IMR-90 (cell line): ENCODE results near the gene FAM240A. TPM values are rescaled to one million over a fixed set of nuclear protein-coding genes. Genes with fewer than 3 reads are reported as not detected.

Experiments
- ATAC-seq: fragments of 200-7000 bp; cut with Tn5 transposase; 2 replicates; pipeline ENCODE4 v1.9.1; 2020; ENCODE audit warnings: low read depth, mild to moderate bottlenecking, moderate library complexity
- BruUV-seq: library from RNA; stranded (reverse); fragments of 400-500 nt; replicated peaks from 2 replicates; lab custom pipeline; 2021; lab: Mats Ljungman, UMichigan
- CTCF ChIA-PET: fragments of 300-600 bp; formaldehyde crosslinking; extraction: SDS; loops from one replicate; lab custom pipeline; 2021; ENCODE audit warnings: antibody characterized with exemption; lab: Yijun Ruan, JAX
- POLR2A ChIA-PET: fragments of 300-600 bp; sonication (Branson Sonifier 250); formaldehyde crosslinking; loops from one replicate; lab custom pipeline; 2022; ENCODE audit warnings: antibody characterized with exemption; ENCODE audit not compliant: unreplicated experiment; lab: Charles Lee
- DNase-seq: peaks from one replicate; pipeline ENCODE4 v3.0.0; 2013
- H2AFZ ChIP-seq: replicated peaks from 2 replicates; pipeline ENCODE3; 2013; ENCODE audit warnings: low read length, mild to moderate bottlenecking; ENCODE audit not compliant: poor library complexity
- H2AK5ac ChIP-seq: 2 replicates; pipeline ENCODE4 v1.6.1; 2013; ENCODE audit warnings: low read depth, low read length, inconsistent platforms
- H2AK9ac ChIP-seq: replicated peaks from 2 replicates; pipeline ENCODE3; 2013; ENCODE audit warnings: mild to moderate bottlenecking, low read depth, low read length, moderate library complexity; ENCODE audit not compliant: poor library complexity
- H2BK120ac ChIP-seq: 2 replicates; pipeline ENCODE4 v1.6.1; 2013; ENCODE audit warnings: low read depth, low read length, inconsistent platforms
- H2BK15ac ChIP-seq: 3 replicates; pipeline ENCODE4 v1.6.1; 2013; ENCODE audit warnings: low read depth, low read length, inconsistent platforms
- H2BK20ac ChIP-seq: 2 replicates; pipeline ENCODE4 v1.6.1; 2013; ENCODE audit warnings: low read depth, mild to moderate bottlenecking, inconsistent platforms, low read length, moderate library complexity
- H2BK5ac ChIP-seq: 2 replicates; pipeline ENCODE4 v1.6.1; 2013; ENCODE audit warnings: mild to moderate bottlenecking, low read depth, low read length, inconsistent platforms; ENCODE audit not compliant: poor library complexity, severe bottlenecking
- H3K14ac ChIP-seq: replicated peaks from 2 replicates; pipeline ENCODE4 v1.6.1; 2013; ENCODE audit warnings: low read depth, low read length, inconsistent platforms
- H3K18ac ChIP-seq: 2 replicates; pipeline ENCODE4 v1.6.1; 2013; ENCODE audit warnings: low read depth, low read length, control low read depth
- H3K23ac ChIP-seq: 2 replicates; pipeline ENCODE4 v1.6.1; 2013; ENCODE audit warnings: low read depth, low read length, inconsistent platforms
- H3K27ac ChIP-seq: 2 replicates; pipeline ENCODE4 v1.5.1; 2013; ENCODE audit warnings: mild to moderate bottlenecking, control low read depth, low read length; ENCODE audit not compliant: insufficient read depth
- H3K27me3 ChIP-seq: 2 replicates; pipeline ENCODE4 v1.6.1; 2013; ENCODE audit warnings: low read length; ENCODE audit not compliant: control insufficient read depth, insufficient read depth
- H3K36me3 ChIP-seq: 2 replicates; pipeline ENCODE4 v1.6.1; 2013; ENCODE audit warnings: low read length, mixed read lengths; ENCODE audit not compliant: control insufficient read depth, insufficient read depth
- H3K4ac ChIP-seq: 2 replicates; pipeline ENCODE4 v1.6.1; 2013; ENCODE audit warnings: low read depth, low read length, inconsistent platforms
- H3K4me1 ChIP-seq: 2 replicates; pipeline ENCODE4 v1.6.1; 2013; ENCODE audit warnings: low read length, mixed read lengths; ENCODE audit not compliant: control insufficient read depth, insufficient read depth
- H3K4me2 ChIP-seq: 2 replicates; pipeline ENCODE4 v1.6.1; 2013; ENCODE audit warnings: low read depth, mild to moderate bottlenecking, control low read depth, low read length, moderate library complexity
- H3K4me3 ChIP-seq: 2 replicates; pipeline ENCODE4 v1.5.1; 2013; ENCODE audit warnings: low read depth, mild to moderate bottlenecking, control low read depth, low read length, moderate library complexity; ENCODE audit not compliant: insufficient read depth
- H3K56ac ChIP-seq: 2 replicates; pipeline ENCODE4 v1.6.1; 2013; ENCODE audit warnings: low read length, inconsistent platforms; ENCODE audit not compliant: insufficient read depth; ENCODE audit errors: extremely low read depth
- H3K79me1 ChIP-seq, 2 experiments: 2 replicates each; pipeline ENCODE4 v1.6.1; 2013; ENCODE audit warnings: low read length in 2 of 2, inconsistent platforms in 1 of 2, low read depth in 1 of 2
- H3K9ac ChIP-seq: 2 replicates; pipeline ENCODE4 v1.6.1; 2013; ENCODE audit warnings: low read depth, low read length, control low read depth
- H3K9me1 ChIP-seq: 2 replicates; pipeline ENCODE4 v1.6.1; 2013; ENCODE audit warnings: low read length, inconsistent platforms; ENCODE audit not compliant: insufficient read depth
- H3K9me3 ChIP-seq: 2 replicates; pipeline ENCODE4 v1.6.1; 2013; ENCODE audit warnings: low read length; ENCODE audit not compliant: control insufficient read depth, insufficient read depth
- H4K20me1 ChIP-seq: 2 replicates; pipeline ENCODE4 v1.6.1; 2013; ENCODE audit warnings: low read length, inconsistent platforms; ENCODE audit not compliant: insufficient read depth
- H4K5ac ChIP-seq: 2 replicates; pipeline ENCODE4 v1.6.1; 2013; ENCODE audit warnings: mild to moderate bottlenecking, low read depth, low read length, control low read depth
- H4K8ac ChIP-seq, 2 experiments: 2 replicates each; pipeline ENCODE4 v1.6.1; 2013; ENCODE audit warnings: low read depth in 2 of 2, low read length in 2 of 2, control low read depth in 1 of 2, inconsistent platforms in 1 of 2
- H4K91ac ChIP-seq: 2 replicates; pipeline ENCODE4 v1.6.1; 2013; ENCODE audit warnings: low read depth, low read length, inconsistent platforms; ENCODE audit not compliant: insufficient read depth
- MXI1 ChIP-seq: IDR thresholded peaks from 2 replicates; pipeline ENCODE4 v1.6.1; 2012; ENCODE audit warnings: low read depth, mild to moderate bottlenecking, low read length, moderate library complexity, borderline replicate concordance
- POLR2A ChIP-seq: IDR thresholded peaks from 2 replicates; pipeline ENCODE4 v1.6.1; 2012; ENCODE audit warnings: mild to moderate bottlenecking, low read depth, low read length
- RFX5 ChIP-seq: IDR thresholded peaks from 2 replicates; pipeline ENCODE4 v1.8.0; 2012; ENCODE audit warnings: low read depth, mild to moderate bottlenecking, low read length, moderate library complexity
- SMC3 ChIP-seq: fragments of 150-350 bp; IDR thresholded peaks from 2 replicates; pipeline ENCODE4 v1.6.1; 2016; ENCODE audit warnings: low read depth, mild to moderate bottlenecking, antibody characterized with exemption, low read length, moderate library complexity
- WGBS, 2 experiments: methylation state at CpG; one replicate each; pipeline versions ENCODE4 v1.1.5 to v1.1.7; 2013; ENCODE audit warnings: missing lambda C conversion rate in 2 of 2; ENCODE audit not compliant: insufficient read length in 1 of 2; ENCODE audit errors: extremely low coverage in 2 of 2; 5-methylcytosine and 5-hydroxymethylcytosine counted together
- dilution Hi-C: fragments of 300-500 bp; cut with HindIII; formaldehyde crosslinking; loops from one replicate; pipeline ENCODE4 v1.14.3; 2018; ENCODE audit warnings: low sequenced_read_pairs; ENCODE audit not compliant: unreplicated experiment
- in situ Hi-C: fragments of 300-500 bp; cut with MboI; formaldehyde crosslinking; loops from 3 replicates; pipeline ENCODE4 v1.14.3; 2019; ENCODE audit warnings: low sequenced_read_pairs, inconsistent platforms, mixed read lengths
- intact Hi-C: fragments of 100-400 bp; cut with micrococcal nuclease; formaldehyde crosslinking; loops from 2 replicates; pipeline ENCODE4 v1.10.0; 2022
- polyA plus RNA-seq, 3 experiments: library from polyadenylated mRNA; depleted of rRNA; stranded (reverse); fragments of >200 nt; gene quantifications; 2 replicates each; pipeline ENCODE4 v1.2.3, GENCODE V29; 2012; ENCODE audit warnings: low replicate concordance in 1 of 3
- total RNA-seq: library from RNA; depleted of rRNA; stranded (reverse); fragments of >200 nt; gene quantifications from 2 replicates; pipeline ENCODE4 v1.2.3, GENCODE V29; 2012
- TF ChIP-seq, protein P1 (sequence below): fragments of 150-350 bp; IDR thresholded peaks from 2 replicates; pipeline ENCODE4 v1.6.1; 2016; ENCODE audit warnings: low read depth, mild to moderate bottlenecking, low read length, moderate library complexity, borderline replicate concordance

Gene FAM240A
- total and polyA plus RNA-seq, 2 of the 4 experiments (the other 2 are of a cell fraction), result not detected

DNA sequence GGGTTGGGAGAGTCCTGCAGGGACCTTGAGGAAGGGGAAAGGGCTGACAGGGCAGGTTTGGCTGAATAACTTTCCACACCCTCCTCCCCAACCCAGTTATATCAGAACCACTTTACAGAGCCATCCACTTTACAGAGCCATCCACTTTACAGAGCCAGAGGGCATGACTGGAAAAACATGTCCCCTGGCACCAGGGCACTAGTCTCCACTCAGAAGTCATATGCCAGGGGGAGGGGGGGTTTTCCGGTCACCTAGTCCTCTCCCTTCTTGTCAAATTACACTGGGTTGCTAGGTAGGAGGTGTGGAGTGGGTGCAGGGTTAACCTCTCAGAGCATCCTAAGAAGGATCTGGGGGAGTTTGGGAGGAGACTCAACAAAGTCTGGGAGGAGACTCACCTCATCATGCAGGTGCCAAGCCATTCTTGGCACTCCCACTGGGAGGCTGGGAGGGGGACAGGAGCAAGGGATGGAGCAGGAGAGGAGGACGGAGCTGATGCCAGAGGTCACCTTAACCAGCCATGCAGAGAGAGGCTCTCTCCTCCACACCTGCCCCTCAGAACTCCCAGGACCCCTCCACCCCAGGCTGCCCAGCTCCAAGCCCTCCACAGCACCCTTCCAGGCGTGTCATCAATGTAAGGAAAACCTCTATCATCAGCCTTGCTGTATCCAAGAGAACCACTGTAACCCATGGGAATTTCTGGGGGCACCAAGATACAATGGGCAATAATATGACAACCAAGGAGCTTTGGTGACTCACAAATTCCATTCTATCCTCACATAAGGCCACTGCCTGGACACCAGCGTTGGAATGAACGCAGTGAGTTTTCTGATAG is 47.9 kb upstream of the FAM240A start:
- peak overlapping the region; percentile 77 for H2AK5ac ChIP-seq
- no peak overlapping the region for H3K27ac ChIP-seq
- no peaks in the 10 kb centered on the region for H3K27me3 ChIP-seq
- CTCF ChIA-PET, result interaction anchor here (1.2 to 1.6 kb wide), 2 partner anchors 61 to 76 kb away, joined by 3 to 6 read pairs; no protein-coding TSS in a partner anchor
- no peak overlapping the region for H3K4me3 ChIP-seq
- peak overlapping the region; percentile 98 for H2BK120ac ChIP-seq
- peak overlapping the region; percentile 40; the same call in 1 of the 2 replicates for H3K4ac ChIP-seq
- WGBS, 2 experiments, result no CpG with 5 or more reads among the region's 5 CpGs
- peak overlapping the region in 1 of 2 experiments; percentile 18; a peak in 2 of 4 replicates for H4K8ac ChIP-seq
- ATAC-seq (no peak), DNase-seq (no peak)
- H4K5ac ChIP-seq, result peak overlapping the region; percentile 50; the same call in 1 of the 2 replicates
- H2AFZ ChIP-seq, result no peak overlapping the region
- TF ChIP-seq SMC3, result no peak
- no peak for TF ChIP-seq MXI1
- TF ChIP-seq, protein P1, sequence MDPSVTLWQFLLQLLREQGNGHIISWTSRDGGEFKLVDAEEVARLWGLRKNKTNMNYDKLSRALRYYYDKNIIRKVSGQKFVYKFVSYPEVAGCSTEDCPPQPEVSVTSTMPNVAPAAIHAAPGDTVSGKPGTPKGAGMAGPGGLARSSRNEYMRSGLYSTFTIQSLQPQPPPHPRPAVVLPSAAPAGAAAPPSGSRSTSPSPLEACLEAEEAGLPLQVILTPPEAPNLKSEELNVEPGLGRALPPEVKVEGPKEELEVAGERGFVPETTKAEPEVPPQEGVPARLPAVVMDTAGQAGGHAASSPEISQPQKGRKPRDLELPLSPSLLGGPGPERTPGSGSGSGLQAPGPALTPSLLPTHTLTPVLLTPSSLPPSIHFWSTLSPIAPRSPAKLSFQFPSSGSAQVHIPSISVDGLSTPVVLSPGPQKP, result no peak
- no peak for TF ChIP-seq POLR2A
- TF ChIP-seq RFX5, result no peak
- 0 out of 2 replicates have a peak overlapping the region, but pooled peaks have one; percentile 16 for H3K18ac ChIP-seq
- H3K36me3 ChIP-seq, result no peaks in the 10 kb centered on the region
- peak overlapping the region; percentile 40; the same call in 1 of the 2 replicates for H4K91ac ChIP-seq
- BruUV-seq, result no TSS peak
- H3K9ac ChIP-seq, result no peak overlapping the region
- POLR2A ChIA-PET, result no interaction called here
- no peak overlapping the region for H3K56ac ChIP-seq
- H2BK15ac ChIP-seq, result peak overlapping the region; percentile 42; the same call in 1 of the 3 replicates
- intact Hi-C loops (loop anchor here (5.0 kb wide), 1 partner anchor 63 kb away; no protein-coding TSS in a partner anchor), dilution Hi-C loops (no loop called here), in situ Hi-C loops (no loop called here)
- peaks cover 4% of the 10 kb centered on the region for H3K9me3 ChIP-seq
- no peak overlapping the region for H2BK5ac ChIP-seq
- H3K79me1 ChIP-seq, result peaks cover 13 to 26% of the 10 kb centered on the region in 2 experiments; a peak in 2 of 4 replicates
- H3K9me1 ChIP-seq, result peaks cover 10% of the 10 kb centered on the region; the same call in 1 of the 2 replicates
- H3K4me2 ChIP-seq, result 0 out of 2 replicates have a peak overlapping the region, but pooled peaks have one; percentile 86
- H3K14ac ChIP-seq, result no peak overlapping the region; the same call in 1 of the 2 replicates
- no peak overlapping the region for H2AK9ac ChIP-seq
- peaks cover 11% of the 10 kb centered on the region for H3K4me1 ChIP-seq
- peak overlapping the region; percentile 46 for H2BK20ac ChIP-seq
- H3K23ac ChIP-seq, result no peak overlapping the region
- no peaks in the 10 kb centered on the region for H4K20me1 ChIP-seq
